Measurements from ENCODE around the gene NT5DC4.

Gene NT5DC4

GRCh38 chr2:112720785-112721184, at the start of gene NT5DC4:
Gene NT5DC4, plus strand, starts transcription at chr2:112721020. Its CDS starts 60 bp downstream, at chr2:112721080.
- no peaks in the 10 kb centered on the region for H3K36me3 Mint-ChIP-seq (ENCODE audit: low read depth)
- H3K4me3 Mint-ChIP-seq, result no peak within 1 kb of the TSS
- H3K27ac Mint-ChIP-seq, result no peak within 1 kb of the TSS
- peaks cover 22% of the 10 kb centered on the region for H3K27me3 Mint-ChIP-seq (ENCODE audit: low read depth, poor library complexity)
- peaks cover 5% of the 10 kb centered on the region for H3K9me3 Mint-ChIP-seq
- TF ChIP-seq CTCF (IDR thresholded peaks at IDR 0.05), result no peak
- no peak for DNase-seq
- H3K4me1 Mint-ChIP-seq, result no peaks in the 10 kb centered on the region

- Mint-ChIP-seq H3K4me1 (no peaks in the 10 kb centered on the region), H3K9me3 (no peaks in the 10 kb centered on the region), H3K27ac (no peak overlapping the region), H3K36me3 (ENCODE audit: low read depth) (no peaks in the 10 kb centered on the region), H3K4me3 (no peak overlapping the region), H3K27me3 (ENCODE audit: low read depth, poor library complexity) (peaks cover 4% of the 10 kb centered on the region)
- DNase-seq, result no peak
- TF ChIP-seq CTCF (IDR thresholded peaks at IDR 0.05), result no peak
Measured at GRCh38 chr2:112671801-112672200, 49.0 kb upstream of the NT5DC4 start.

DNA sequence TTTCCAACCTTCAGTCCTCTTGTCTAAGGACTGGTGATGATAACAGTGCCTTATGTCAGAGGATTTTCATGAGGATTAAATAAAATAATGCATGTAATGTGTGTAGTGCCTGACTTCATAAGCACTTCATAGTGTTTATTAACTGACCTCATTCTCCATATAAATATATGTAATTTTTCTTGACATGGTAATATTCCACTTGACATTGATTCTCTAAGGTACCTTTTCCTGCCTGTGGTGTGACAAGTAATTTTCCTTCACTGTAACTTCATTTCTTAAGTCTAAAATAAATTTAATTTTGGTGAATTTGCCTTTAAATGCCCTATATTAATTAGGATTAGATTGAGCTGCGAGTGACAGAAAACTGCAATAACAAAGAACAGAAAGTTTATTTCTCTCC, 47.8 kb upstream of the NT5DC4 start:
- no peak for DNase-seq
- no peaks in the 10 kb centered on the region for H3K9me3 Mint-ChIP-seq
- no peak for TF ChIP-seq CTCF (IDR thresholded peaks at IDR 0.05)
- no peaks in the 10 kb centered on the region for H3K4me1 Mint-ChIP-seq
- no peak overlapping the region for H3K4me3 Mint-ChIP-seq
- peaks cover 4% of the 10 kb centered on the region for H3K27me3 Mint-ChIP-seq (ENCODE audit: low read depth, poor library complexity)
- no peaks in the 10 kb centered on the region for H3K36me3 Mint-ChIP-seq (ENCODE audit: low read depth)
- no peak overlapping the region for H3K27ac Mint-ChIP-seq

- Mint-ChIP-seq H3K9me3 (no peaks in the 10 kb centered on the region), H3K27me3 (ENCODE audit: low read depth, poor library complexity) (peaks cover 6% of the 10 kb centered on the region), H3K4me1 (no peaks in the 10 kb centered on the region), H3K27ac (no peak overlapping the region), H3K4me3 (no peak overlapping the region), H3K36me3 (ENCODE audit: low read depth) (no peaks in the 10 kb centered on the region)
- TF ChIP-seq CTCF (IDR thresholded peaks at IDR 0.05), result no peak
- DNase-seq, result no peak
Measured at GRCh38 chr2:112674229-112674628, 46.6 kb upstream of the NT5DC4 start.

DNA sequence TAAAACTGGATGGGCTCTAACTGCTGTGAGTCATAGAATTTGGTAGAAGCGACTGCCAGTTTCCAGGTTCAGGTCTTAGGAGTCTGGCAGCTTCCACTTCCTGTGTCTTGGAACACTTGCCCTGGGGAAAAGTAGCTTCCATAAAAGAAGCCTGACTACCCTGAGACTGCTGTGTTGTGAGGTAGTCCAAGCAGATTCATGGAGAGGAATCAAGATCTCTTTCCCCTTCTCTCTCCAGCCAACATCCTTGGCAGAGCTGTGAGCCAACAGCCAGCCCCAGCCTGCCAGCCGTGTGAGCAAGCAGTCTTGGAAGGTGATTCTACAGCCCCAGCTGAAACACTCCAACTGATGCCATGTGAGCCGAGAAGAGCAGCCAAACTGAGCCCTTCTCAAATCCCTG, 41.3 kb upstream of the NT5DC4 start:
- Mint-ChIP-seq H3K36me3 (ENCODE audit: low read depth) (no peaks in the 10 kb centered on the region), H3K27me3 (ENCODE audit: low read depth, poor library complexity) (peaks cover 16% of the 10 kb centered on the region), H3K9me3 (no peaks in the 10 kb centered on the region), H3K4me1 (peaks cover 16% of the 10 kb centered on the region), H3K27ac (no peak overlapping the region), H3K4me3 (no peak overlapping the region)
- no peak for TF ChIP-seq CTCF (IDR thresholded peaks at IDR 0.05)
- DNase-seq, result no peak

- DNase-seq, result no peak
- no peak for TF ChIP-seq CTCF (IDR thresholded peaks at IDR 0.05)
- peaks cover 16% of the 10 kb centered on the region for H3K4me1 Mint-ChIP-seq
- no peaks in the 10 kb centered on the region for H3K9me3 Mint-ChIP-seq
- H3K27me3 Mint-ChIP-seq (ENCODE audit: low read depth, poor library complexity), result peaks cover 23% of the 10 kb centered on the region
- no peaks in the 10 kb centered on the region for H3K36me3 Mint-ChIP-seq (ENCODE audit: low read depth)
- H3K4me3 Mint-ChIP-seq, result no peak overlapping the region
- no peak overlapping the region for H3K27ac Mint-ChIP-seq
Measured at GRCh38 chr2:112680666-112681101, 40.1 kb upstream of the NT5DC4 start.
